H1 (cell line): ENCODE data around the gene OPHN1. TPM values are rescaled to one million over a fixed set of nuclear protein-coding genes. Genes with fewer than 3 reads are reported as not detected.

Experiments used
- CTCF ChIA-PET: fragments of 300-600 bp; sonication (Branson Sonifier 250); formaldehyde crosslinking; loops from one replicate; lab custom pipeline; 2021; ENCODE audit not compliant: partially characterized antibody; lab: Charles Lee
- POLR2A ChIA-PET: fragments of 300-600 bp; sonication (Branson Sonifier 250); formaldehyde crosslinking; loops from one replicate; lab custom pipeline; 2021; ENCODE audit warnings: inconsistent platforms; ENCODE audit not compliant: partially characterized antibody; lab: Charles Lee
- DNase-seq, 2 experiments: peaks; one replicate each; pipeline versions ENCODE4 v3.0.0 to v3.0.0-alpha.2; 2010 to 2022; ENCODE audit warnings: low spot score in 2 of 2, low read depth in 1 of 2, mixed read lengths in 1 of 2
- FAIRE-seq: peaks from 2 replicates; lab custom pipeline; 2011; peaks lifted over from hg19 to GRCh38; lab: Jason Lieb, UNC
- H2AFZ ChIP-seq: 2 replicates; pipeline ENCODE4 v1.8.1; 2012; ENCODE audit warnings: low read length, inconsistent platforms
- H2AK5ac ChIP-seq: 2 replicates; pipeline ENCODE4 v1.6.1; 2013; ENCODE audit warnings: low read depth, low read length
- H2BK120ac ChIP-seq: replicated peaks from 2 replicates; pipeline ENCODE3; 2013; ENCODE audit warnings: low read depth, low read length, inconsistent platforms
- H2BK12ac ChIP-seq: 2 replicates; pipeline ENCODE4 v1.6.1; 2013; ENCODE audit warnings: low read depth, low read length
- H2BK15ac ChIP-seq: 2 replicates; pipeline ENCODE4 v1.6.1; 2013; ENCODE audit warnings: low read length
- H2BK20ac ChIP-seq: 2 replicates; pipeline ENCODE4 v1.6.1; 2013; ENCODE audit warnings: low read length
- H2BK5ac ChIP-seq: 2 replicates; pipeline ENCODE4 v1.6.1; 2013; ENCODE audit warnings: low read depth, low read length
- H3K14ac ChIP-seq: 2 replicates; pipeline ENCODE4 v1.6.1; 2013; ENCODE audit warnings: inconsistent platforms; ENCODE audit not compliant: insufficient read length
- H3K18ac ChIP-seq: 2 replicates; pipeline ENCODE4 v1.6.1; 2013; ENCODE audit warnings: low read length; ENCODE audit errors: extremely low read depth
- H3K23ac ChIP-seq: 2 replicates; pipeline ENCODE4 v1.6.1; 2013; ENCODE audit warnings: inconsistent platforms; ENCODE audit not compliant: insufficient read length
- H3K23me2 ChIP-seq: 2 replicates; pipeline ENCODE4 v1.6.1; 2013; ENCODE audit warnings: low read depth, low read length
- H3K27ac ChIP-seq: 2 replicates; pipeline ENCODE4 v1.6.1; 2011; ENCODE audit warnings: low read depth, low read length, inconsistent platforms
- H3K27me3 ChIP-seq, 4 experiments: replicated peaks in 1 of 4; 1 replicate in 1 of 4; 2 replicates in 3 of 4; pipeline versions ENCODE4 v1.6.1 to v1.8.1; 2011 to 2013; ENCODE audit warnings: low read length in 3 of 4, mild to moderate bottlenecking in 3 of 4, inconsistent platforms in 2 of 4, mixed read lengths in 2 of 4, moderate library complexity in 1 of 4; ENCODE audit not compliant: control insufficient read depth in 3 of 4, insufficient read depth in 3 of 4; ENCODE audit errors: extremely low read depth in 1 of 4
- H3K36me3 ChIP-seq, 4 experiments: 2 replicates each; pipeline versions ENCODE4 v1.6.1 to v1.8.1; 2011 to 2013; ENCODE audit warnings: mild to moderate bottlenecking in 4 of 4, low read length in 3 of 4, moderate library complexity in 2 of 4, control low read depth in 1 of 4, inconsistent platforms in 1 of 4; ENCODE audit not compliant: insufficient read depth in 4 of 4, control insufficient read depth in 2 of 4
- H3K4ac ChIP-seq: replicated peaks from 2 replicates; pipeline ENCODE3; 2013; ENCODE audit warnings: low read length, low read depth, mixed read lengths, inconsistent platforms; ENCODE audit not compliant: insufficient read length
- H3K4me1 ChIP-seq, 4 experiments: replicated peaks in 1 of 4; 1 replicate in 1 of 4; 2 replicates in 3 of 4; pipeline versions ENCODE4 v1.6.1 to v1.8.1; 2011 to 2013; ENCODE audit warnings: low read length in 3 of 4, inconsistent platforms in 2 of 4, mixed read lengths in 1 of 4; ENCODE audit not compliant: insufficient read depth in 4 of 4, control insufficient read depth in 3 of 4
- H3K4me2 ChIP-seq, 2 experiments: 2 replicates each; pipeline versions ENCODE4 v1.6.1 to v1.8.1; 2011 to 2013; ENCODE audit warnings: low read depth in 2 of 2, low read length in 2 of 2, control low read depth in 1 of 2, inconsistent platforms in 1 of 2, mild to moderate bottlenecking in 1 of 2; ENCODE audit not compliant: insufficient read depth in 1 of 2
- H3K4me3 ChIP-seq, 4 experiments: fragments of 200-600, 300-600 bp in 1 of 4; sonication (generic), shearing (Covaris generic), sonication (Bioruptor Twin) in 1 of 4; 2 replicates each; pipeline versions ENCODE4 v1.5.1 to v1.8.1; 2011 to 2016; ENCODE audit warnings: low read length in 4 of 4, low read depth in 3 of 4, control low read depth in 2 of 4, inconsistent platforms in 2 of 4, mild to moderate bottlenecking in 2 of 4, mixed read lengths in 1 of 4, moderate library complexity in 1 of 4; ENCODE audit not compliant: insufficient read depth in 2 of 4; ENCODE audit errors: extremely low read depth in 1 of 4
- H3K56ac ChIP-seq: replicated peaks from 2 replicates; pipeline ENCODE3; 2013; ENCODE audit warnings: low read depth, mild to moderate bottlenecking, mixed read lengths, low read length, inconsistent platforms; ENCODE audit not compliant: insufficient read length
- H3K79me1 ChIP-seq: 2 replicates; pipeline ENCODE4 v1.6.1; 2013; ENCODE audit warnings: low read depth, low read length, control low read depth
- H3K79me2 ChIP-seq, 2 experiments: 2 replicates each; pipeline versions ENCODE4 v1.6.1 to v1.8.1; 2012 to 2013; ENCODE audit warnings: low read length in 2 of 2, mild to moderate bottlenecking in 2 of 2, inconsistent platforms in 1 of 2; ENCODE audit not compliant: insufficient read depth in 2 of 2, control insufficient read depth in 1 of 2
- H3K9ac ChIP-seq, 4 experiments: replicated peaks in 1 of 4; 1 replicate in 1 of 4; 2 replicates in 3 of 4; pipeline versions ENCODE4 v1.6.1 to v1.8.1; 2011 to 2013; ENCODE audit warnings: low read depth in 3 of 4, low read length in 3 of 4, control low read depth in 2 of 4, mild to moderate bottlenecking in 2 of 4, moderate library complexity in 2 of 4, inconsistent platforms in 1 of 4; ENCODE audit errors: extremely low read depth in 1 of 4
- H3K9me3 ChIP-seq, 2 experiments: 2 replicates each; pipeline versions ENCODE4 v1.6.1 to v1.8.1; 2012 to 2013; ENCODE audit warnings: mild to moderate bottlenecking in 2 of 2, moderate library complexity in 2 of 2, control low read depth in 1 of 2, inconsistent platforms in 1 of 2, low read depth in 1 of 2, low read length in 1 of 2, mixed read lengths in 1 of 2; ENCODE audit not compliant: insufficient read depth in 2 of 2
- H4K20me1 ChIP-seq, 2 experiments: replicated peaks in 1 of 2; 2 replicates each; pipeline versions ENCODE3 to v1.8.1; 2011 to 2013; ENCODE audit warnings: inconsistent platforms in 2 of 2, low read length in 2 of 2, mild to moderate bottlenecking in 1 of 2; ENCODE audit not compliant: insufficient read depth in 2 of 2, control insufficient read depth in 1 of 2
- H4K5ac ChIP-seq: 2 replicates; pipeline ENCODE4 v1.6.1; 2013; ENCODE audit warnings: low read length, low read depth, mixed read lengths, inconsistent platforms; ENCODE audit not compliant: insufficient read length
- H4K8ac ChIP-seq: 2 replicates; pipeline ENCODE4 v1.8.0; 2013; ENCODE audit warnings: mild to moderate bottlenecking, moderate library complexity, low read length, inconsistent platforms; ENCODE audit not compliant: insufficient read depth; ENCODE audit errors: extremely low read depth
- H4K91ac ChIP-seq: replicated peaks from 2 replicates; pipeline ENCODE3; 2013; ENCODE audit warnings: low read length, mixed read lengths, inconsistent platforms; ENCODE audit not compliant: insufficient read length
- ASH2L ChIP-seq: fragments of 200-600, 300-600 bp; sonication (generic); IDR thresholded peaks from one replicate; pipeline ENCODE4 v1.7.1; 2017; ENCODE audit warnings: low read length
- CBX5 ChIP-seq: fragments of 300-800, 300-1000 bp; sonication (generic); IDR thresholded peaks from 2 replicates; pipeline ENCODE4 v1.7.1; 2016; ENCODE audit warnings: antibody characterized with exemption, low read length, low read depth
- CBX8 ChIP-seq: fragments of 300-800, 300-1000 bp; sonication (generic); IDR thresholded peaks from 2 replicates; pipeline ENCODE4 v1.7.1; 2016; ENCODE audit warnings: low read depth, low read length, borderline replicate concordance
- CEBPB ChIP-seq: IDR thresholded peaks from 2 replicates; pipeline ENCODE4 v1.6.1; 2012; ENCODE audit warnings: low read depth, low read length
- EGR1 ChIP-seq: IDR thresholded peaks from 2 replicates; pipeline ENCODE4 v1.6.1; 2011; ENCODE audit warnings: low read depth, low read length, borderline replicate concordance
- FOSL1 ChIP-seq: IDR thresholded peaks from 2 replicates; pipeline ENCODE4 v1.6.1; 2011; ENCODE audit warnings: mild to moderate bottlenecking, low read depth, low read length, moderate library complexity; ENCODE audit not compliant: insufficient read depth
- MAFK ChIP-seq: IDR thresholded peaks from 2 replicates; pipeline ENCODE4 v1.6.1; 2012; ENCODE audit warnings: low read depth, mild to moderate bottlenecking, improper control_type of control experiment, low read length
- SP2 ChIP-seq: IDR thresholded peaks from 2 replicates; pipeline ENCODE4 v1.6.1; 2012; ENCODE audit warnings: mild to moderate bottlenecking, low read length, inconsistent platforms
- SP4 ChIP-seq: IDR thresholded peaks from 2 replicates; pipeline ENCODE4 v1.6.1; 2012; ENCODE audit warnings: low read length, inconsistent platforms
- TBP ChIP-seq: IDR thresholded peaks from 2 replicates; pipeline ENCODE4 v1.6.1; 2011; ENCODE audit warnings: low read depth, low read length, improper control_type of control experiment
- TCF12 ChIP-seq: IDR thresholded peaks from 2 replicates; pipeline ENCODE4 v1.6.1; 2011; ENCODE audit warnings: low read depth, mild to moderate bottlenecking, low read length
- WGBS, 2 experiments: shearing (Covaris generic) in 1 of 2; methylation state at CpG; one replicate each; pipeline versions ENCODE4 v1.1.6 to v1.1.7; 2013 to 2015; ENCODE audit warnings: low lambda C conversion rate in 2 of 2, mixed read lengths in 2 of 2, inconsistent platforms in 1 of 2, low coverage in 1 of 2, missing lambda C conversion rate in 1 of 2; ENCODE audit not compliant: insufficient replicate concordance in 2 of 2, insufficient coverage in 1 of 2, insufficient read length in 1 of 2; ENCODE audit errors: extremely low coverage in 1 of 2, missing lambda C conversion rate in 1 of 2; 5-methylcytosine and 5-hydroxymethylcytosine counted together
- polyA plus RNA-seq, 7 experiments: library from polyadenylated mRNA; depleted of rRNA in 3 of 7; stranded (reverse) in 5 of 7; unstranded in 2 of 7; fragments of >200 nt in 5 of 7; fragments of 200-250 nt in 2 of 7; gene quantifications; 1 replicate in 5 of 7; 2 replicates in 1 of 7; 4 replicates in 1 of 7; pipeline versions ENCODE4 v1.2.1 to v1.2.3, GENCODE V29; 2011 to 2013; ENCODE audit warnings: missing spikeins in 2 of 7, mixed read lengths in 2 of 7
- total RNA-seq: library from RNA; stranded (reverse); fragmentation: NEBNext Ultra II Directional; extraction: Animal tissue kit (Norgen Biotek cat#: 25700); gene quantifications from 2 replicates; pipeline ENCODE4 v1.2.1, GENCODE V29; 2021
- TF ChIP-seq, protein P1 (sequence below): IDR thresholded peaks from 2 replicates; pipeline ENCODE4 v1.6.1; 2012; ENCODE audit warnings: inconsistent platforms

OPHN1 gene
- total and polyA plus RNA-seq, 2 of the 8 experiments (the other 6 are each of a cell fraction or from before 2014, with no cell fraction given) = 1.2 to 3.5 TPM

DNA sequence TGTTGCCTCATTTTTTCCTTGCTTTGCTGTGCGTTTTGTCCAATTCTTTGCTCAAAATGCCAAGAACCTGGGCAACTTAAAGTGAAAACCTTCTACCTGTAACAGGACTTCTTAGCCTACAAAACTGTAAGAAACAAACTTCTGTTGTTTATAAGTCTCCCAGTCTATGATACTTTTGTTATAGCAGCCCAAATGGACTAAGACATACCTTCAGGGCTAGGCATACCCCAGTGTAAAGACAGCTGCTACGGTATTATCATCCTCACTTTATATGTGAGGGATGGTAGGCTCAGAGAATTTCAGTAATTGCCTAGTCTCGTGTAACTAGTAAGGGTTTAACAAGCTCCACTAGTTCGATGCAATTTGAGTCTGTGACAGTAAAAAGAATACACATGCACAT is 6.0 kb upstream of the OPHN1 start:
- no peaks in the 10 kb centered on the region for H3K36me3 ChIP-seq
- no peak overlapping the region for H3K9ac ChIP-seq
- H2AK5ac ChIP-seq = no peak overlapping the region
- no peak overlapping the region for H3K18ac ChIP-seq
- no peak overlapping the region for H2BK5ac ChIP-seq
- no peaks in the 10 kb centered on the region for H4K20me1 ChIP-seq
- H3K23ac ChIP-seq = no peak overlapping the region
- no peak overlapping the region for H3K27ac ChIP-seq
- no peak for FAIRE-seq
- no peak overlapping the region for H4K91ac ChIP-seq
- ChIA-PET POLR2A (no interaction called here), CTCF (no interaction called here)
- H3K9me3 ChIP-seq = no peaks in the 10 kb centered on the region
- H3K4ac ChIP-seq = no peak overlapping the region
- no peak overlapping the region for H3K4me2 ChIP-seq
- no peak overlapping the region for H2BK15ac ChIP-seq
- H2BK120ac ChIP-seq = no peak overlapping the region
- no peak overlapping the region for H2BK12ac ChIP-seq
- H3K23me2 ChIP-seq = no peaks in the 10 kb centered on the region
- no peak overlapping the region for H3K14ac ChIP-seq
- no peak overlapping the region for H2AFZ ChIP-seq
- H4K8ac ChIP-seq = no peak overlapping the region
- no peaks in the 10 kb centered on the region for H3K79me1 ChIP-seq
- no peak overlapping the region for H3K4me3 ChIP-seq
- no peak overlapping the region for H4K5ac ChIP-seq
- H3K27me3 ChIP-seq = no peaks in the 10 kb centered on the region
- no peak overlapping the region for H3K56ac ChIP-seq
- H3K4me1 ChIP-seq = peaks cover 0 to 2% (median 0%) of the 10 kb centered on the region in 4 experiments; a peak in 1 of 7 replicates
- WGBS, 2 experiments = 89% methylated on average over 4 of the region's 4 CpGs; no CpG with 5 or more reads in 1 of the 2 experiments
- no peak for DNase-seq
- H3K79me2 ChIP-seq = no peaks in the 10 kb centered on the region
- H2BK20ac ChIP-seq = no peak overlapping the region
- TF ChIP-seq CBX8 (no peak), SP2 (no peak), TCF12 (no peak), EGR1 (no peak), FOSL1 (no peak), TBP (no peak), CEBPB (no peak), SP4 (no peak), CBX5 (no peak), ASH2L (no peak), MAFK (no peak)
- TF ChIP-seq, protein P1, sequence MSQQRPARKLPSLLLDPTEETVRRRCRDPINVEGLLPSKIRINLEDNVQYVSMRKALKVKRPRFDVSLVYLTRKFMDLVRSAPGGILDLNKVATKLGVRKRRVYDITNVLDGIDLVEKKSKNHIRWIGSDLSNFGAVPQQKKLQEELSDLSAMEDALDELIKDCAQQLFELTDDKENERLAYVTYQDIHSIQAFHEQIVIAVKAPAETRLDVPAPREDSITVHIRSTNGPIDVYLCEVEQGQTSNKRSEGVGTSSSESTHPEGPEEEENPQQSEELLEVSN = no peak
